ENCODE measurements around the gene FRMPD4. TPM values are rescaled to one million over a fixed set of nuclear protein-coding genes. Genes with fewer than 3 reads are reported as not detected.

The FRMPD4 gene
- total RNA-seq, 2 donors from 2014 or later, result not detected

- Mint-ChIP-seq H3K27me3 (no peaks in the 10 kb centered on the region), H3K9me3 (no peaks in the 10 kb centered on the region), H3K4me1 (no peaks in the 10 kb centered on the region), H3K36me3 (ENCODE audit: low read depth) (no peaks in the 10 kb centered on the region), H3K27ac (no peak overlapping the region), H3K4me3 (no peak overlapping the region)
- no peak for ATAC-seq (replicated peaks)
Observed at GRCh38 chrX:12564221-12564620, 425.9 kb downstream of the FRMPD4 start.

GRCh38 chrX:12567857-12568256, 429.6 kb downstream of the FRMPD4 start:
- H3K4me3 Mint-ChIP-seq, result no peak overlapping the region
- H3K36me3 Mint-ChIP-seq (ENCODE audit: low read depth), result no peaks in the 10 kb centered on the region
- no peaks in the 10 kb centered on the region for H3K9me3 Mint-ChIP-seq
- ATAC-seq (replicated peaks), result no peak
- H3K4me1 Mint-ChIP-seq, result no peaks in the 10 kb centered on the region
- no peaks in the 10 kb centered on the region for H3K27me3 Mint-ChIP-seq
- H3K27ac Mint-ChIP-seq, result no peak overlapping the region

GRCh38 chrX:12570859-12571501, 432.7 kb downstream of the FRMPD4 start:
- Mint-ChIP-seq H3K36me3 (ENCODE audit: low read depth) (no peaks in the 10 kb centered on the region), H3K4me1 (no peaks in the 10 kb centered on the region), H3K27me3 (no peaks in the 10 kb centered on the region), H3K9me3 (no peaks in the 10 kb centered on the region), H3K27ac (no peak overlapping the region), H3K4me3 (no peak overlapping the region)
- ATAC-seq (replicated peaks), result no peak

GRCh38 chrX:12579311-12579710, 441.0 kb downstream of the FRMPD4 start:
- H3K4me3 Mint-ChIP-seq, result no peak overlapping the region
- no peak for ATAC-seq (replicated peaks)
- H3K4me1 Mint-ChIP-seq, result no peaks in the 10 kb centered on the region
- H3K27ac Mint-ChIP-seq, result no peak overlapping the region
- H3K9me3 Mint-ChIP-seq, result no peaks in the 10 kb centered on the region
- H3K27me3 Mint-ChIP-seq, result peaks cover 9% of the 10 kb centered on the region
- no peaks in the 10 kb centered on the region for H3K36me3 Mint-ChIP-seq (ENCODE audit: low read depth)

GRCh38 chrX:12580548-12580947, 442.3 kb downstream of the FRMPD4 start:
- Mint-ChIP-seq H3K9me3 (no peaks in the 10 kb centered on the region), H3K4me1 (no peaks in the 10 kb centered on the region), H3K27me3 (peaks cover 9% of the 10 kb centered on the region), H3K4me3 (no peak overlapping the region), H3K36me3 (ENCODE audit: low read depth) (no peaks in the 10 kb centered on the region), H3K27ac (no peak overlapping the region)
- ATAC-seq (replicated peaks), result no peak

- H3K36me3 Mint-ChIP-seq (ENCODE audit: low read depth), result no peaks in the 10 kb centered on the region
- no peak overlapping the region for H3K4me3 Mint-ChIP-seq
- H3K27ac Mint-ChIP-seq, result no peak overlapping the region
- H3K9me3 Mint-ChIP-seq, result no peaks in the 10 kb centered on the region
- peaks cover 9% of the 10 kb centered on the region for H3K27me3 Mint-ChIP-seq
- no peaks in the 10 kb centered on the region for H3K4me1 Mint-ChIP-seq
- no peak for ATAC-seq (replicated peaks)
Observed at GRCh38 chrX:12581546-12581945, 443.3 kb downstream of the FRMPD4 start.

GRCh38 chrX:12582649-12583048, 444.4 kb downstream of the FRMPD4 start:
- no peaks in the 10 kb centered on the region for H3K9me3 Mint-ChIP-seq

GRCh38 chrX:12583543-12583942, 445.3 kb downstream of the FRMPD4 start:
- no peaks in the 10 kb centered on the region for H3K4me1 Mint-ChIP-seq
- no peak for ATAC-seq (replicated peaks)
- no peaks in the 10 kb centered on the region for H3K36me3 Mint-ChIP-seq (ENCODE audit: low read depth)
- H3K27ac Mint-ChIP-seq, result no peak overlapping the region
- H3K27me3 Mint-ChIP-seq, result peaks cover 4% of the 10 kb centered on the region
- no peaks in the 10 kb centered on the region for H3K9me3 Mint-ChIP-seq
- H3K4me3 Mint-ChIP-seq, result no peak overlapping the region

More at GRCh38 chrX:12582649-12583048, 444.4 kb downstream of the FRMPD4 start:
- Mint-ChIP-seq H3K36me3 (ENCODE audit: low read depth) (no peaks in the 10 kb centered on the region), H3K4me3 (no peak overlapping the region), H3K27me3 (peaks cover 4% of the 10 kb centered on the region), H3K4me1 (no peaks in the 10 kb centered on the region), H3K27ac (no peak overlapping the region)
- no peak for ATAC-seq (replicated peaks)

GRCh38 chrX:12595720-12596119, 457.4 kb downstream of the FRMPD4 start:
- Mint-ChIP-seq H3K4me1 (no peaks in the 10 kb centered on the region), H3K27ac (no peak overlapping the region), H3K27me3 (peaks cover 3% of the 10 kb centered on the region), H3K4me3 (no peak overlapping the region), H3K36me3 (ENCODE audit: low read depth) (no peaks in the 10 kb centered on the region), H3K9me3 (no peaks in the 10 kb centered on the region)
- ATAC-seq (replicated peaks), result no peak

- ATAC-seq (replicated peaks), result no peak
- no peaks in the 10 kb centered on the region for H3K9me3 Mint-ChIP-seq
- no peak overlapping the region for H3K4me3 Mint-ChIP-seq
- no peaks in the 10 kb centered on the region for H3K4me1 Mint-ChIP-seq
- no peak overlapping the region for H3K27ac Mint-ChIP-seq
- no peaks in the 10 kb centered on the region for H3K36me3 Mint-ChIP-seq (ENCODE audit: low read depth)
- H3K27me3 Mint-ChIP-seq, result peaks cover 3% of the 10 kb centered on the region
Observed at GRCh38 chrX:12610079-12610478, 471.8 kb downstream of the FRMPD4 start.

GRCh38 chrX:12611471-12611870, 473.2 kb downstream of the FRMPD4 start:
- H3K27me3 Mint-ChIP-seq, result no peaks in the 10 kb centered on the region
- H3K4me1 Mint-ChIP-seq, result no peaks in the 10 kb centered on the region
- H3K9me3 Mint-ChIP-seq, result no peaks in the 10 kb centered on the region
- H3K36me3 Mint-ChIP-seq (ENCODE audit: low read depth), result no peaks in the 10 kb centered on the region
- ATAC-seq (replicated peaks), result no peak
- H3K4me3 Mint-ChIP-seq, result no peak overlapping the region
- no peak overlapping the region for H3K27ac Mint-ChIP-seq

- H3K27me3 Mint-ChIP-seq, result peaks cover 3% of the 10 kb centered on the region
- H3K4me3 Mint-ChIP-seq, result no peak overlapping the region
- H3K4me1 Mint-ChIP-seq, result no peaks in the 10 kb centered on the region
- ATAC-seq (replicated peaks), result no peak
- H3K27ac Mint-ChIP-seq, result no peak overlapping the region
- H3K9me3 Mint-ChIP-seq, result no peaks in the 10 kb centered on the region
- H3K36me3 Mint-ChIP-seq (ENCODE audit: low read depth), result no peaks in the 10 kb centered on the region
Observed at GRCh38 chrX:12614266-12614665, 476.0 kb downstream of the FRMPD4 start.

GRCh38 chrX:12615061-12615460, 476.8 kb downstream of the FRMPD4 start:
- ATAC-seq (replicated peaks), result no peak
- Mint-ChIP-seq H3K4me1 (no peaks in the 10 kb centered on the region), H3K4me3 (no peak overlapping the region), H3K27me3 (peaks cover 3% of the 10 kb centered on the region), H3K36me3 (ENCODE audit: low read depth) (no peaks in the 10 kb centered on the region), H3K27ac (no peak overlapping the region), H3K9me3 (no peaks in the 10 kb centered on the region)

- Mint-ChIP-seq H3K4me1 (no peaks in the 10 kb centered on the region), H3K9me3 (no peaks in the 10 kb centered on the region), H3K36me3 (ENCODE audit: low read depth) (no peaks in the 10 kb centered on the region), H3K4me3 (no peak overlapping the region), H3K27ac (no peak overlapping the region), H3K27me3 (peaks cover 3% of the 10 kb centered on the region)
- no peak for ATAC-seq (replicated peaks)
Observed at GRCh38 chrX:12617241-12617640, 479.0 kb downstream of the FRMPD4 start.

- no peak overlapping the region for H3K27ac Mint-ChIP-seq
- no peak overlapping the region for H3K4me3 Mint-ChIP-seq
- no peaks in the 10 kb centered on the region for H3K36me3 Mint-ChIP-seq (ENCODE audit: low read depth)
- no peaks in the 10 kb centered on the region for H3K4me1 Mint-ChIP-seq
- peaks cover 1% of the 10 kb centered on the region for H3K9me3 Mint-ChIP-seq
- peaks cover 15% of the 10 kb centered on the region for H3K27me3 Mint-ChIP-seq
- ATAC-seq (replicated peaks), result no peak
Observed at GRCh38 chrX:12647230-12647629, 509.0 kb downstream of the FRMPD4 start.

GRCh38 chrX:12648995-12649394, 510.7 kb downstream of the FRMPD4 start:
- Mint-ChIP-seq H3K27me3 (peaks cover 14% of the 10 kb centered on the region), H3K4me3 (no peak overlapping the region), H3K36me3 (ENCODE audit: low read depth) (no peaks in the 10 kb centered on the region), H3K9me3 (no peaks in the 10 kb centered on the region), H3K4me1 (no peaks in the 10 kb centered on the region), H3K27ac (no peak overlapping the region)
- ATAC-seq (replicated peaks), result no peak

Data from activated T-helper 17 cell treated with anti-CD3 and anti-CD28 coated beads, Interleukin-2, amount 50 U/mL, for 72 hours (primary cell).